ENCODE data around the gene TBX10. TPM values are rescaled to one million over a fixed set of nuclear protein-coding genes. Genes with fewer than 3 reads are reported as not detected.

TBX10 gene
- total and polyA plus RNA-seq, 2 donors (not counting 3 experiments of a cell fraction or from before 2014, with no cell fraction given), result not detected

DNA sequence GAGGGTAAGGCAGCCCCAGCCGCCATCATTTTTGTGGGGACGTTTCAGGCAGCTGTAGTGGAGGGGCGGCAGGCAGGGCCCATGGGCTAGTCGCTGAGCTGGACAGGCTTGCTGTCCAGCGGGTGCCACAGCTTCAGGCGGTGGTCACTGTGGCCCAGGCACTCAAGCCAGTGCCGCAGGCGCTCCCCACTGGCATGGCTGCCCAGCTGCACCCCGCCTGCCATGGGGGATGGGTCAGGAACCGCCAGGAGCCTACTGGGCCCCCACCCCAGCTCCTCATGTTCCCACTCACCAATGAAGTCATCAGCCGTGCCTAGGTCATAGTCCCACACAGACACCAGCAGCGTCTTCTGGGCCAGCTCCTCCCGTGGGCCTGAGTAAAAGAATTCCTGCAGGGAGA is 26.8 kb downstream of the TBX10 start:
- H3K79me2 ChIP-seq (ENCODE audit: control insufficient read depth, insufficient read depth, low read length), result peaks cover 2% of the 10 kb centered on the region
- no peaks in the 10 kb centered on the region for H3K9me1 ChIP-seq (replicated peaks; ENCODE audit: control insufficient read depth, extremely low read depth, insufficient read depth, low read length)
- H3K9me3 ChIP-seq (replicated peaks; ENCODE audit: control insufficient read depth, insufficient read depth, low read length), result no peaks in the 10 kb centered on the region
- FAIRE-seq, result no peak
- no peaks in the 10 kb centered on the region for H4K20me1 ChIP-seq (replicated peaks; ENCODE audit: control insufficient read depth, extremely low read depth, insufficient read depth, low read length)
- H3K36me3 ChIP-seq (ENCODE audit: control insufficient read depth in 2 of 2, extremely low read depth in 1 of 2, insufficient read depth in 2 of 2, low read length in 2 of 2), result peaks cover 3 to 22% of the 10 kb centered on the region in 2 experiments
- no peak overlapping the region for H3K4me2 ChIP-seq (ENCODE audit: insufficient read depth, low read length)
- ChIA-PET POLR2A (no interaction called here), CTCF (interaction anchor here (6.8 kb wide), 1 partner anchor 16 kb away, joined by 98 read pairs; the partner anchor contains the start of gene NUDT8)
- BruUV-seq (replicated peaks), result no TSS peak
- H3K4me1 ChIP-seq (ENCODE audit: control insufficient read depth, extremely low read depth, insufficient read depth, low read length), result peaks cover under 1% of the 10 kb centered on the region
- DNase-seq (ENCODE audit: low read depth, low spot score), result no peak
- H2AFZ ChIP-seq (ENCODE audit: low read depth, low read length), result no peak overlapping the region
- no peak for TF ChIP-seq GATA2 (IDR thresholded peaks at IDR 0.05; ENCODE audit: insufficient read depth, insufficient read length, low read depth, low read length)
- no peak for TF ChIP-seq FOS (IDR thresholded peaks at IDR 0.05; ENCODE audit: borderline replicate concordance, insufficient read depth, low read length)
- no peak for TF ChIP-seq POLR2A (IDR thresholded peaks at IDR 0.05; ENCODE audit: low read depth, low read length)
- no peak for TF ChIP-seq JUN (IDR thresholded peaks at IDR 0.05; ENCODE audit: borderline replicate concordance, insufficient read depth, insufficient read length, low read depth)
- TF ChIP-seq POLR2AphosphoS5 (IDR thresholded peaks at IDR 0.05; ENCODE audit: insufficient read depth, low read depth, low read length), result no peak
- TF ChIP-seq EZH2 (IDR thresholded peaks at IDR 0.05; ENCODE audit: borderline replicate concordance, low read depth, low read length, severe bottlenecking), result no peak
- no peak for TF ChIP-seq MYC (IDR thresholded peaks at IDR 0.05; ENCODE audit: low read depth, low read length)
- TF ChIP-seq, protein P1, sequence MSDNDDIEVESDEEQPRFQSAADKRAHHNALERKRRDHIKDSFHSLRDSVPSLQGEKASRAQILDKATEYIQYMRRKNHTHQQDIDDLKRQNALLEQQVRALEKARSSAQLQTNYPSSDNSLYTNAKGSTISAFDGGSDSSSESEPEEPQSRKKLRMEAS (IDR thresholded peaks at IDR 0.05; ENCODE audit: insufficient read depth, insufficient read length), result no peak
- H3K27me3 ChIP-seq (ENCODE audit: control insufficient read depth in 2 of 2, insufficient read depth in 2 of 2, low read length in 2 of 2), result peaks cover 13 to 20% of the 10 kb centered on the region in 2 experiments
- no peak overlapping the region for H3K4me3 ChIP-seq (replicated peaks in 1 of 3; ENCODE audit: insufficient read depth in 1 of 3, low read depth in 1 of 3, low read length in 3 of 3)
- dilution Hi-C loops (cut with MboI; ENCODE audit: extremely low pct_ligation_motif_present, low sequenced_read_pairs) (no loop called here), intact Hi-C loops (cut with micrococcal nuclease) (no loop called here)
- no peak overlapping the region for H3K9ac ChIP-seq (replicated peaks; ENCODE audit: extremely low read depth, insufficient read depth, low read length)
- no peak overlapping the region for H3K27ac ChIP-seq (ENCODE audit: insufficient read depth, low read depth, low read length)
